ENCODE measurements around the gene FAM187B.

DNA sequence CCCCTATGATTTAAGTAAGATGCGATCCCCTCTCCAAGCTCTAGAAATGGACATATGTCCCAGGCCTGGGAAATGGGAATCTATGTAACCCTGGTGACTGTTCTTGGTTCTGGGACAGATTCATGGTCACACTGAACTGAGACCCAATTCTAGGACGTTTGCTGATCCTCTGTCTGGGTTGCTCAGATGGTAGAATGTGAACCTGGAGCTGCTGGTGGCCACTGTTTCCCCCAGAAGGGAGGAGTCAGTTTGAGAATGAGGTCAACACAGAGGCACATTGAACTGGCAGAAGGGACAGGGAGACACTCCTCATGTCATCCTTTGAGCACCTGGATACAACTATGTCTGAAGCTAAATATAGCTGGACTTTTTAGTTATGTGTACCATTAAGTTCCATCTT lies 29.1 kb downstream of the FAM187B start:
- TF ChIP-seq, protein P1, sequence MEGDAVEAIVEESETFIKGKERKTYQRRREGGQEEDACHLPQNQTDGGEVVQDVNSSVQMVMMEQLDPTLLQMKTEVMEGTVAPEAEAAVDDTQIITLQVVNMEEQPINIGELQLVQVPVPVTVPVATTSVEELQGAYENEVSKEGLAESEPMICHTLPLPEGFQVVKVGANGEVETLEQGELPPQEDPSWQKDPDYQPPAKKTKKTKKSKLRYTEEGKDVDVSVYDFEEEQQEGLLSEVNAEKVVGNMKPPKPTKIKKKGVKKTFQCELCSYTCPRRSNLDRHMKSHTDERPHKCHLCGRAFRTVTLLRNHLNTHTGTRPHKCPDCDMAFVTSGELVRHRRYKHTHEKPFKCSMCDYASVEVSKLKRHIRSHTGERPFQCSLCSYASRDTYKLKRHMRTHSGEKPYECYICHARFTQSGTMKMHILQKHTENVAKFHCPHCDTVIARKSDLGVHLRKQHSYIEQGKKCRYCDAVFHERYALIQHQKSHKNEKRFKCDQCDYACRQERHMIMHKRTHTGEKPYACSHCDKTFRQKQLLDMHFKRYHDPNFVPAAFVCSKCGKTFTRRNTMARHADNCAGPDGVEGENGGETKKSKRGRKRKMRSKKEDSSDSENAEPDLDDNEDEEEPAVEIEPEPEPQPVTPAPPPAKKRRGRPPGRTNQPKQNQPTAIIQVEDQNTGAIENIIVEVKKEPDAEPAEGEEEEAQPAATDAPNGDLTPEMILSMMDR (conservative IDR thresholded peaks at IDR 0.05; ENCODE audit: low read depth in 2 of 2), result no peak
- no peak for TF ChIP-seq EZH2 (IDR thresholded peaks at IDR 0.05; ENCODE audit: low read depth, unreplicated experiment)
- no peak for TF ChIP-seq REST (IDR thresholded peaks at IDR 0.05; ENCODE audit: unreplicated experiment)
- TF ChIP-seq CREB1 (CRISPR knock-in tag; IDR thresholded peaks at IDR 0.05; ENCODE audit: low read depth), result no peak
- TF ChIP-seq ZNF331 (CRISPR knock-in tag; IDR thresholded peaks at IDR 0.05; ENCODE audit: low read depth), result no peak
- TF ChIP-seq EZH2phosphoT487 (IDR thresholded peaks at IDR 0.05; ENCODE audit: unreplicated experiment), result no peak
